ENCODE measurements around the gene BICDL1.

- TF ChIP-seq, protein P1, sequence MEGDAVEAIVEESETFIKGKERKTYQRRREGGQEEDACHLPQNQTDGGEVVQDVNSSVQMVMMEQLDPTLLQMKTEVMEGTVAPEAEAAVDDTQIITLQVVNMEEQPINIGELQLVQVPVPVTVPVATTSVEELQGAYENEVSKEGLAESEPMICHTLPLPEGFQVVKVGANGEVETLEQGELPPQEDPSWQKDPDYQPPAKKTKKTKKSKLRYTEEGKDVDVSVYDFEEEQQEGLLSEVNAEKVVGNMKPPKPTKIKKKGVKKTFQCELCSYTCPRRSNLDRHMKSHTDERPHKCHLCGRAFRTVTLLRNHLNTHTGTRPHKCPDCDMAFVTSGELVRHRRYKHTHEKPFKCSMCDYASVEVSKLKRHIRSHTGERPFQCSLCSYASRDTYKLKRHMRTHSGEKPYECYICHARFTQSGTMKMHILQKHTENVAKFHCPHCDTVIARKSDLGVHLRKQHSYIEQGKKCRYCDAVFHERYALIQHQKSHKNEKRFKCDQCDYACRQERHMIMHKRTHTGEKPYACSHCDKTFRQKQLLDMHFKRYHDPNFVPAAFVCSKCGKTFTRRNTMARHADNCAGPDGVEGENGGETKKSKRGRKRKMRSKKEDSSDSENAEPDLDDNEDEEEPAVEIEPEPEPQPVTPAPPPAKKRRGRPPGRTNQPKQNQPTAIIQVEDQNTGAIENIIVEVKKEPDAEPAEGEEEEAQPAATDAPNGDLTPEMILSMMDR (IDR thresholded peaks at IDR 0.05): no peak
- TF ChIP-seq POLR2A (IDR thresholded peaks at IDR 0.05) (no peak), POLR2AphosphoS5 (IDR thresholded peaks at IDR 0.05; ENCODE audit: insufficient read depth in 1 of 2, low read depth in 1 of 2) (no peak)
These were observed 310 bp downstream of the BICDL1 start for GRCh38 chr12:119989361-119989730.

Measured in vagina (tissue), 2 donors.